Peyer's patch (tissue), 4 donors: ENCODE data around the gene PDE2A. TPM values are rescaled to one million over a fixed set of nuclear protein-coding genes. Genes with fewer than 3 reads are reported as not detected.

Source experiments
- DNase-seq, 3 donors: peaks; one replicate each; pipeline ENCODE4 v3.0.0-alpha.2; 2017 to 2019
- H3K27ac ChIP-seq, 4 donors: fragments of 200-600 bp; sonication (generic); one replicate each; pipeline ENCODE4 v1.5.1; 2016 to 2019
- H3K27me3 ChIP-seq, 2 donors: fragments of 200-600 bp; sonication (generic); one replicate each; pipeline ENCODE4 v1.5.1; 2019
- H3K36me3 ChIP-seq, 3 donors: fragments of 200-600 bp; sonication (generic); one replicate each; pipeline ENCODE4 v1.5.1; 2016 to 2019
- H3K4me1 ChIP-seq, 4 donors: fragments of 200-600 bp; sonication (generic); one replicate each; pipeline ENCODE4 v1.5.1; 2016 to 2019
- H3K4me3 ChIP-seq, 4 donors: fragments of 200-600 bp; sonication (generic); 1 replicate in 3 of 4; 2 replicates in 1 of 4; pipeline ENCODE4 v1.5.1; 2016 to 2019; ENCODE audit warnings: mild to moderate bottlenecking in 1 of 4
- H3K9me3 ChIP-seq, 4 donors: fragments of 200-600 bp; sonication (generic); one replicate each; pipeline ENCODE4 v1.5.1; 2016 to 2019; ENCODE audit warnings: mild to moderate bottlenecking in 1 of 4
- CTCF ChIP-seq, 6 experiments: fragments of 450-650 bp in 4 of 6; fragments of 200-600 bp in 2 of 6; sonication (generic) in 1 of 6; IDR thresholded peaks; one replicate each; pipeline ENCODE4 v1.5.1; 2017 to 2019; ENCODE audit warnings: antibody characterized with exemption in 6 of 6, mild to moderate bottlenecking in 3 of 6, moderate library complexity in 1 of 6
- POLR2A ChIP-seq, 2 donors: fragments of 450-650 bp; IDR thresholded peaks; one replicate each; pipeline ENCODE4 v1.5.1; 2017; ENCODE audit warnings: antibody characterized with exemption in 2 of 2, mild to moderate bottlenecking in 2 of 2, moderate library complexity in 2 of 2
- total RNA-seq, 4 donors: library from RNA; depleted of rRNA; stranded (reverse); fragments of >200 nt; gene quantifications; one replicate each; pipeline ENCODE4 v1.1.0, GENCODE V29; 2016

PDE2A gene
- total RNA-seq, 4 donors from 2014 or later = 8.4 to 75.9 (median 33.1) TPM

- H3K4me3 ChIP-seq = no peak overlapping the region
- H3K27me3 ChIP-seq = no peaks in the 10 kb centered on the region
- no peaks in the 10 kb centered on the region for H3K9me3 ChIP-seq
- TF ChIP-seq POLR2A (IDR thresholded peaks at IDR 0.05) = no peak
- TF ChIP-seq CTCF (IDR thresholded peaks at IDR 0.05) = no peak
- peaks cover 0 to 30% (median 0%) of the 10 kb centered on the region in 4 donors for H3K4me1 ChIP-seq
- H3K36me3 ChIP-seq = no peaks in the 10 kb centered on the region
- peak overlapping the region in 2 of 4 donors; percentile 74 to 81 for H3K27ac ChIP-seq
- DNase-seq = no peak
These were observed 46.5 kb downstream of the PDE2A start for GRCh38 chr11:72627594-72628281.

- H3K9me3 ChIP-seq = no peaks in the 10 kb centered on the region
- H3K27me3 ChIP-seq = no peaks in the 10 kb centered on the region
- no peak overlapping the region for H3K4me3 ChIP-seq
- peaks cover 0 to 30% (median 0%) of the 10 kb centered on the region in 4 donors for H3K4me1 ChIP-seq
- H3K36me3 ChIP-seq = no peaks in the 10 kb centered on the region
- no peak for TF ChIP-seq CTCF (IDR thresholded peaks at IDR 0.05)
- H3K27ac ChIP-seq = peak overlapping the region in 3 of 4 donors; percentile 27 to 81 (median 74)
- no peak for DNase-seq
These were observed 47.7 kb downstream of the PDE2A start for GRCh38 chr11:72626414-72626936.

GRCh38 chr11:72625691-72626413, 48.4 kb downstream of the PDE2A start:
- no peaks in the 10 kb centered on the region for H3K9me3 ChIP-seq
- H3K27me3 ChIP-seq = no peaks in the 10 kb centered on the region
- H3K4me1 ChIP-seq = peaks cover 0 to 24% (median 0%) of the 10 kb centered on the region in 4 donors
- peak overlapping the region; percentile 42 to 81 (median 62) for H3K27ac ChIP-seq
- H3K36me3 ChIP-seq = no peaks in the 10 kb centered on the region
- H3K4me3 ChIP-seq = no peak overlapping the region
- DNase-seq = peak in 2 of 3 donors; percentile 62 to 73
- no peak for TF ChIP-seq CTCF (IDR thresholded peaks at IDR 0.05)
- TF ChIP-seq POLR2A (IDR thresholded peaks at IDR 0.05) = no peak

- no peaks in the 10 kb centered on the region for H3K27me3 ChIP-seq
- H3K4me1 ChIP-seq = peaks cover 0 to 17% (median 0%) of the 10 kb centered on the region in 4 donors
- H3K4me3 ChIP-seq = no peak overlapping the region
- DNase-seq = peak in 1 of 3 donors; percentile 53
- TF ChIP-seq CTCF (IDR thresholded peaks at IDR 0.05) (no peak), POLR2A (IDR thresholded peaks at IDR 0.05) (no peak)
- H3K36me3 ChIP-seq = no peaks in the 10 kb centered on the region
- H3K9me3 ChIP-seq = no peaks in the 10 kb centered on the region
- H3K27ac ChIP-seq = peak overlapping the region in 3 of 4 donors; percentile 49 to 81 (median 74)
These were observed 49.6 kb downstream of the PDE2A start for GRCh38 chr11:72624496-72625201.

- Histone ChIP-seq H3K27me3 (no peaks in the 10 kb centered on the region), H3K36me3 (no peaks in the 10 kb centered on the region), H3K9me3 (no peaks in the 10 kb centered on the region), H3K4me3 (no peak overlapping the region), H3K4me1 (peaks cover 0 to 20% (median 0%) of the 10 kb centered on the region in 4 donors), H3K27ac (no peak overlapping the region)
- DNase-seq = no peak
- TF ChIP-seq POLR2A (IDR thresholded peaks at IDR 0.05) = no peak
- TF ChIP-seq CTCF (IDR thresholded peaks at IDR 0.05) = no peak
These were observed 51.2 kb downstream of the PDE2A start for GRCh38 chr11:72623052-72623451.
